ENCODE results near the gene GALNT1. TPM values are rescaled to one million over a fixed set of nuclear protein-coding genes. Genes with fewer than 3 reads are reported as not detected.

GALNT1 gene
- total and polyA plus RNA-seq, 8 donors, result 11.2 to 83.9 (median 13.8) TPM

DNA sequence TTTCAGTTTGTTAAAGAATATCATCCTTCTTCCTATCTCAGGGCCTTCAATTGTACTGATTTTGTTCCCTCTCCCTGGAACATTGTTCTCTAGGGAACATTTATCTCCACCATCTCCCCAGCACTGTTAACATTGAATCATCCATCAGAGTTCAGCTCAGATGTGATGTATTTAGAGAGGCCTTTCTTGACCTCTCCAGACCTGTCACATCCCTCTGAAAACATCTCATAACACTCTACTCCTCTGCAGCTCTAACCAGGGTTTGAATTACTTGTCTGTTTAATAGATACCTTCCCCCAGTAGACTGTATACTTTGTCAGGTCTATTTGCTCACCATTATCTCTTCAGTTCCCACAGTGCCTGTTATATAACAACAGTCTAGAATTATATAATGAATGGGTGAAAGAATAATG is 98.6 kb downstream of the GALNT1 start:
- Histone ChIP-seq H3K4me3 (no peak overlapping the region), H3K36me3 (peaks cover 3 to 42% (median 23%) of the 10 kb centered on the region in 4 donors), H3K27ac (no peak overlapping the region), H3K4me1 (peaks cover 0 to 16% (median 6%) of the 10 kb centered on the region in 4 donors), H3K27me3 (no peaks in the 10 kb centered on the region), H3K9me3 (no peaks in the 10 kb centered on the region)
- no peak for DNase-seq
- intact Hi-C loops (cut with DNase I; ENCODE audit: low total_unique reads), result no loop called here
- TF ChIP-seq POLR2AphosphoS5 (IDR thresholded peaks at IDR 0.05) (no peak), EP300 (IDR thresholded peaks at IDR 0.05) (no peak), CTCF (IDR thresholded peaks at IDR 0.05) (no peak), POLR2A (IDR thresholded peaks at IDR 0.05) (no peak)

- intact Hi-C loops (cut with DNase I; ENCODE audit: low total_unique reads), result no loop called here
- TF ChIP-seq CTCF (IDR thresholded peaks at IDR 0.05), result no peak
- TF ChIP-seq POLR2A (IDR thresholded peaks at IDR 0.05), result no peak
- no peak for TF ChIP-seq POLR2AphosphoS5 (IDR thresholded peaks at IDR 0.05)
- TF ChIP-seq EP300 (IDR thresholded peaks at IDR 0.05), result no peak
- DNase-seq, result no peak
- 92 to 100% (median 97%) methylated on average over 1 of the region's 1 CpG for WGBS, 5 donors
- no peak overlapping the region for H3K27ac ChIP-seq
- peaks cover 0 to 16% (median 6%) of the 10 kb centered on the region in 4 donors for H3K4me1 ChIP-seq
- no peak overlapping the region for H3K4me3 ChIP-seq
- no peaks in the 10 kb centered on the region for H3K27me3 ChIP-seq
- no peaks in the 10 kb centered on the region for H3K9me3 ChIP-seq
- H3K36me3 ChIP-seq, result peaks cover 5 to 47% (median 27%) of the 10 kb centered on the region in 4 donors
Measured at GRCh38 chr18:35682281-35682867, 100.8 kb downstream of the GALNT1 start.

DNA sequence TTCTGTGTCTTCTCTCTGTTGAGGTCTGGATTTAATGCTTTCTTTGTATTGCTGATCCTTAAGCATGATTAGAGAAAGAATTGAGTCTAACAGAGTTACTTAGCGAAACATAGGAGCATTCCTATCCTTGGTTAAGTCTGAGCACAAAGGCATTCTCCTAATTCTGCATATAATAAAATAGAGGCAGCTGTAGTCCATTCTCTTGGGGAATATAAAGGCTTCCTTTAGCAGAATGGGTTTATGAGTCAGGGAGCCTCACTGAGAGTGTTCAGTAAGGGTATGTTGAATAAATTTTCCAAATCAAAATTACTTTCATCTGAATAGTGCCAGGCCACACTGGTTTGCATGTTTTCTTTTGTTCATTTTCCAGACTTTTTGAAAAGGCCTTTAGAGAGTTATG is 101.5 kb downstream of the GALNT1 start:
- Histone ChIP-seq H3K36me3 (peaks cover 5 to 45% (median 22%) of the 10 kb centered on the region in 4 donors), H3K27me3 (no peaks in the 10 kb centered on the region), H3K4me1 (peaks cover 0 to 16% (median 6%) of the 10 kb centered on the region in 4 donors), H3K9me3 (no peaks in the 10 kb centered on the region), H3K27ac (no peak overlapping the region), H3K4me3 (no peak overlapping the region)
- intact Hi-C loops (cut with DNase I; ENCODE audit: low total_unique reads), result no loop called here
- no peak for DNase-seq
- 91 to 98% (median 96%) methylated on average over 1 of the region's 1 CpG for WGBS, 5 donors
- no peak for TF ChIP-seq CTCF (IDR thresholded peaks at IDR 0.05)
- TF ChIP-seq POLR2AphosphoS5 (IDR thresholded peaks at IDR 0.05), result no peak
- no peak for TF ChIP-seq EP300 (IDR thresholded peaks at IDR 0.05)
- TF ChIP-seq POLR2A (IDR thresholded peaks at IDR 0.05), result no peak

DNA sequence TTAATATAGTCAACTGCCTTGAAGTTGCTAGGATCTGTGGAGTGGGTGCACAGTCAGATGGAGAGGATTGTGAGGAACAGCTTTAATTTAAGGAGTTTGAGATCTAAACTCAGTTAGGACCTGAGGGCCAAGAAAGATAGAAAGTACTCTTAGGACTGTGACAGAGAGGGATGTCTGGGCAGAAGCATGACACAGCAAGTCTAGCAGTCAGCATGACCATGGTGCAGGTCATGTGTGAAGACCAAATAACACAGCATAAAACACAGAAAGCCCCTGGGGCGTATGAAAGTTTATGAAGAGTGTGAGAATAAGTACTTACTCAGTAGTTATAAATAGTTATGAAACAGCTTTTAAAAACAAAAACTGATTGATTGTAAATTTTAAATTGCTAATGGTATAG is 107.2 kb downstream of the GALNT1 start:
- intact Hi-C loops (cut with DNase I; ENCODE audit: low total_unique reads), result no loop called here
- WGBS, 5 donors, result 84 to 98% (median 94%) methylated on average over 1 of the region's 1 CpG
- no peak for TF ChIP-seq POLR2A (IDR thresholded peaks at IDR 0.05)
- no peak for TF ChIP-seq EP300 (IDR thresholded peaks at IDR 0.05)
- no peak for TF ChIP-seq POLR2AphosphoS5 (IDR thresholded peaks at IDR 0.05)
- no peaks in the 10 kb centered on the region for H3K9me3 ChIP-seq
- H3K4me3 ChIP-seq, result no peak overlapping the region
- no peak for DNase-seq
- no peaks in the 10 kb centered on the region for H3K27me3 ChIP-seq
- peaks cover 5 to 63% (median 46%) of the 10 kb centered on the region in 4 donors for H3K36me3 ChIP-seq
- no peak overlapping the region for H3K27ac ChIP-seq
- no peaks in the 10 kb centered on the region for H3K4me1 ChIP-seq

- WGBS, 5 donors, result 89 to 99% (median 95%) methylated on average over 5 of the region's 5 CpGs
- peaks cover 4 to 58% (median 41%) of the 10 kb centered on the region in 4 donors for H3K36me3 ChIP-seq
- H3K27me3 ChIP-seq, result no peaks in the 10 kb centered on the region
- no peak overlapping the region for H3K4me3 ChIP-seq
- TF ChIP-seq CTCF (IDR thresholded peaks at IDR 0.05) (no peak), EP300 (IDR thresholded peaks at IDR 0.05) (no peak), POLR2A (IDR thresholded peaks at IDR 0.05) (no peak), POLR2AphosphoS5 (IDR thresholded peaks at IDR 0.05) (no peak)
- no peaks in the 10 kb centered on the region for H3K4me1 ChIP-seq
- H3K27ac ChIP-seq, result no peak overlapping the region
- H3K9me3 ChIP-seq, result no peaks in the 10 kb centered on the region
- DNase-seq, result no peak
- intact Hi-C loops (cut with DNase I; ENCODE audit: low total_unique reads), result no loop called here
Measured at GRCh38 chr18:35689728-35690127, 108.2 kb downstream of the GALNT1 start.

All from stomach (tissue), 9 donors.